HG03039 (cell line): ENCODE data around the gene C9orf78.
A peak's percentile ranks its signal among the peaks of the same experiment; 100 is the strongest.

Experiments used
- ATAC-seq: cut with Tn5 transposase; IDR thresholded peaks from one replicate; pipeline ENCODE4 v1.9.1; 2021; ENCODE audit warnings: mild to moderate bottlenecking, moderate library complexity; ENCODE audit not compliant: unreplicated experiment

C9orf78 gene

GRCh38 chr9:129835128-129835859 lies at the start of gene C9orf78, which contains the start of gene USP20:
C9orf78 (minus strand) TSS chr9:129835275; CDS start chr9:129835221, 54 bp downstream.
USP20 (plus strand) TSS chr9:129835458; CDS start chr9:129852556, 17,098 bp downstream.
- peak; percentile 94 for ATAC-seq

GRCh38 chr9:129884220-129885017 lies 49.3 kb upstream of the C9orf78 start:
- peak; percentile 33 for ATAC-seq

GRCh38 chr9:129881547-129882324 lies 46.7 kb upstream of the C9orf78 start:
- no peak for ATAC-seq

- ATAC-seq: no peak
These were observed 45.8 kb upstream of the C9orf78 start for GRCh38 chr9:129880654-129881546.

- no peak for ATAC-seq
These were observed 45.0 kb upstream of the C9orf78 start for GRCh38 chr9:129879991-129880653.

- ATAC-seq: no peak
These were observed 44.1 kb upstream of the C9orf78 start for GRCh38 chr9:129879103-129879699.

- no peak for ATAC-seq
These were observed 43.2 kb upstream of the C9orf78 start for GRCh38 chr9:129878291-129878690.

- ATAC-seq: no peak
These were observed 41.7 kb upstream of the C9orf78 start for GRCh38 chr9:129876815-129877214.

- ATAC-seq: no peak
These were observed 40.8 kb upstream of the C9orf78 start for GRCh38 chr9:129875687-129876395.

GRCh38 chr9:129875181-129875611 lies 40.1 kb upstream of the C9orf78 start:
- no peak for ATAC-seq

- no peak for ATAC-seq
These were observed 39.4 kb upstream of the C9orf78 start for GRCh38 chr9:129874261-129875101.

GRCh38 chr9:129873563-129874190 lies 38.6 kb upstream of the C9orf78 start:
- ATAC-seq: no peak

GRCh38 chr9:129871046-129871445 lies 36.0 kb upstream of the C9orf78 start:
- ATAC-seq: no peak

- no peak for ATAC-seq
These were observed 34.8 kb upstream of the C9orf78 start for GRCh38 chr9:129869585-129870501.

- no peak for ATAC-seq
These were observed 33.9 kb upstream of the C9orf78 start for GRCh38 chr9:129868872-129869486.
